GM12864 (cell line): ENCODE measurements around the gene NANS.
"Not testable (repeated sequence)": the region's sequence is repeated elsewhere in the genome, so short reads cannot be mapped to it uniquely, and the experiment has no call there.

Experiments used
- DNase-seq: peaks from one replicate; pipeline ENCODE4 v3.0.0-alpha.2; 2011; ENCODE audit warnings: low read depth
- H3K4me3 ChIP-seq: 2 replicates; pipeline ENCODE4 v1.5.1; 2011; ENCODE audit warnings: mild to moderate bottlenecking, low read depth, low read length, control low read depth
- TF ChIP-seq, protein P1 (sequence below): IDR thresholded peaks from 2 replicates; pipeline ENCODE4 v1.5.1; 2011; ENCODE audit warnings: low read depth, mild to moderate bottlenecking, moderate library complexity, low read length, control low read depth, inconsistent platforms; ENCODE audit errors: missing control alignments

Gene NANS

DNA sequence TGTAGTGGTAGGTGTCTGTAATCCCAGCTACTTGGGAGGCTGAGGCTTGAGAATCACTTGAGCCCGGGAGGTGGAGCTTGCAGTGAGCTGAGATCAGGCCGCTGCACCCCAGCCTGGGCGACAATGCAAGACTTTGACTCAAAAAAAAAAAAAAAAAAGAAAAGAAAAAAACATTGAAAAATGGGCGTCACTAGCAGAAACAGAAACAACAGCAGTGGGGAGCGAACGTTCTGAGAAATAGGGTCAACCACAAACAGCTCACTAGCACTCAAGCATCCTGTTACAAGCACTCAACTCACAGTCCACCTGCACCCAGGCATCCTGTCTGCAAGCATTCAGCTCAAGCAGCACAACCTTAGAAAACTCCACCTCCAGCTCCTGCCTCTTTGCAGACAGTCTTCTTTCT, 45.3 kb downstream of the NANS start:
- H3K4me3 ChIP-seq, result peak overlapping the region; percentile 13; the same call in 1 of the 2 replicates
- TF ChIP-seq, protein P1, sequence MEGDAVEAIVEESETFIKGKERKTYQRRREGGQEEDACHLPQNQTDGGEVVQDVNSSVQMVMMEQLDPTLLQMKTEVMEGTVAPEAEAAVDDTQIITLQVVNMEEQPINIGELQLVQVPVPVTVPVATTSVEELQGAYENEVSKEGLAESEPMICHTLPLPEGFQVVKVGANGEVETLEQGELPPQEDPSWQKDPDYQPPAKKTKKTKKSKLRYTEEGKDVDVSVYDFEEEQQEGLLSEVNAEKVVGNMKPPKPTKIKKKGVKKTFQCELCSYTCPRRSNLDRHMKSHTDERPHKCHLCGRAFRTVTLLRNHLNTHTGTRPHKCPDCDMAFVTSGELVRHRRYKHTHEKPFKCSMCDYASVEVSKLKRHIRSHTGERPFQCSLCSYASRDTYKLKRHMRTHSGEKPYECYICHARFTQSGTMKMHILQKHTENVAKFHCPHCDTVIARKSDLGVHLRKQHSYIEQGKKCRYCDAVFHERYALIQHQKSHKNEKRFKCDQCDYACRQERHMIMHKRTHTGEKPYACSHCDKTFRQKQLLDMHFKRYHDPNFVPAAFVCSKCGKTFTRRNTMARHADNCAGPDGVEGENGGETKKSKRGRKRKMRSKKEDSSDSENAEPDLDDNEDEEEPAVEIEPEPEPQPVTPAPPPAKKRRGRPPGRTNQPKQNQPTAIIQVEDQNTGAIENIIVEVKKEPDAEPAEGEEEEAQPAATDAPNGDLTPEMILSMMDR, result no peak
- DNase-seq, result peak; percentile 99

DNA sequence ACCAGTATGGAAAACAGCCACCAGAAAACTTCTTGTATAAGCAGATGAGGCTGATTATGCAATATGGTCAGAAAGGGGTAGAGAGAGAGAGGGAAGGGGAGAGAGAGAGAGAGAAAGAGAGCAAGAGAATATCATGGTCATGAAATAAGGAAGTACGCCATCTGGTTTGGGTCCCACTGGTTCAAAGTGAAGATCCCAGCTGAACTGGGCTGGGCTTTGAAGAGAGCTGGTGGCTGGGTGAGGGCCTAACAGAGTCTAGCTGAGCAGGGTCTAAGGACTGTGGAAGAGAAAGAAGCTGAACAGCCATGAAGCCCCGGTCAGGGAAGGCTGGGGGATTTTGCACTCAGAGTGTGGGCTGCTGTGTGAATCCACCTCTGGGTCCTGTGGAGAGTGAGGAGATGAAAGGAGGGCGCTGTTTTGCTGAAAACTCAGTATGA, 47.9 kb downstream of the NANS start:
- TF ChIP-seq, protein P1, result peak; percentile 27
- DNase-seq, result no peak
- H3K4me3 ChIP-seq, result no peak overlapping the region

DNA sequence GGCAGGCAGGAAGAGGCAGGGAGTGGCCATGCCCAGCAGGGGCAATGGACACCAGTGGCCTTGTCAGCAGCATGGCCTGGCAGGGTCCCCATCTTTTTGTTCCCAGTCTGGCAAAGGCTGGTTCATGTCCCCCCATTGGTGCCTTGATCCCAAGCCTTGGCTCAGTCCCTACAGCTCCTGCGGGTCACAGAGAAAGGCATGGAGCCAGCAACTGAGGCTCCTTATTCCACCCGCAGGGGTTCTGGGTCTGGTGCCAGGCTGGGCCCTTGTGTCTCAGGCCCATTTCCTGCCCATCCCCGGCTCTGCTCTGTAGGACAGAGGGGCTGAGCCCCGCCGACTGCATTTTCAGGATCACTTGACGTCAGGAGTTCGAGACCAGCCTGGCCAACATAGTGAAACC, 48.5 kb downstream of the NANS start:
- H3K4me3 ChIP-seq, result no peak overlapping the region

DNA sequence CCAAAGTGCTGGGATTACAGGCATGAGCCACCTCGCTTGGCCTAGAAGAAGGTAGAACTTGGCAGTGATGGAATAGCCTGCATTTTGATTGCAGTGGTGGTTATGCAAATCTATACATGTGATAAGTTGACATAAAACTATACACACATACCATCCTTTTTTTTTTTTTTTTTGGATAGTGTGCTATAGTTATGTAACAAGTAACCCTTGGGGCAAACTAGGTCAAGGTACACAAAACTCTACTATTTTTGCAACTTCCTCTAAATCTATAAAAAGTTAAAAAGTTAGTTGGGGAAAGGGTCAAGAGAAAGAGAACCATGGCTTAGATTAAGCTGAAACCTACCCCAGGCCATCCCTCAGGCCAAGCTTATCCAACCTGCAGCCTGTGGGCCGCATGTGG, 51.4 kb downstream of the NANS start:
- no peak overlapping the region for H3K4me3 ChIP-seq
- no peak for DNase-seq
- TF ChIP-seq, protein P1, result no peak

More for the DNA sequence above, 48.5 kb downstream of the NANS start:
- TF ChIP-seq, protein P1, result no peak
- DNase-seq, result no peak

DNA sequence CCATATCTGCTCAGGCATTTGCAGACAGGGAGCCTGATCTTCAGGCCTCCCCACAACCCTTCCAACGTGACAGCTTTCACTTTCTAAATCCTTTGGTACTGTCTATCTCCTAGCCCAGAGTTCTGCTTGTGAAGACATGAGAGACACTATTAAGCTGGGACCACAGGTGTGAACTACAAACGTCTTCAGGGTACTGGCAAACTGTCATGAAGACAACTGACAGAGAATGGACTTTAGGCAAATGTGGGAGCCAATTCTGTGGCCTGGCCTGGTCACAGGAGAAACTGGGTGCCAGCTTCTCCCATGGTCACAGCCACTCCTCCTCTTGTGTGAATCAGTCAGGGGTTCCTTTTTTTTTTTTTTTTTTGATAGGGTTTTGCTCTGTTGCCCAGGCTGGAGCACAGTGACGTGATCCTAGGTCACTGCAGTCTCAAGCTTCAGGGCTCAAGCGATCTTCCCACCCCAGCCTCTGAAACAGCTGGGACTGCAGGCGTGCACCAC, 52.0 kb downstream of the NANS start:
- no peak overlapping the region for H3K4me3 ChIP-seq
- DNase-seq, result peak; percentile 77
- TF ChIP-seq, protein P1, result no peak

DNA sequence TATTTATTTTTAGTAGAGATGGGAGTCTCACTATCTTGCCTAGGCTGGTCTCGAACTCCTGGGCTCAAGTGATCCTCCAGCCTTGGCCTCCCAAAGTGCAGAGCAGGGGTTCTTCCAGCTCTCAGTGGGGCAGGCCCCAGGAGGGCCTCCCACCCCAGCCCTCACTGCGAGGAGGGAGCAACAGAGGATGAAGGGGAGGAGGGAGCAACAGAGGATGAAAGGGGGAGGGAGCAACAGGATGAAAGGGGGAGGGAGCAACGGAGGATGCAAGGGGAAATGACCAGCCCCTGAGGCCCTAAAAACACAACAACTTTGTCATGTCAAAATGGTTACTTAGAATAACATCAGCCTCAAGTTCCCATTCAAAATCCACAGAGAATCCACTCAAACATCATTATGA, 52.5 kb downstream of the NANS start:
- TF ChIP-seq, protein P1, result no peak
- H3K4me3 ChIP-seq, result no peak overlapping the region
- no peak for DNase-seq

DNA sequence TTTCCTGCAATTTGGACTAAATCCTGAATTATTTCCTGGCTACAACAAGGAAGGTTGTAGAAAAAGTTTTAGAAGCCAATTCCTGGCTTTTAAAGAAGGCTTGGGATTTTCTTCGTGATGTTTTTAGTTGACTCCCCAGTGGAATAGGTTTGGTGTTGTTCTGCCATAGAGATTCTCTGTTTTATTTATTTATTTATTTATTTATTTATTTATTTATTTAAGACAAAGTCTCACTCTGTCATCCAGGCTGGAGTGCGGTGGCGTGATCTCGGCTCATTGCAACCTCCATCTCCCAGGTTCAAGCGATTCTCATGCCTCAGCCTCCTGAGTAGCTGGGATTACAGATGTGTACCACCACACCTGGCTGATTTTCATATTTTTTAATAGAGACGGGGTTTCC, 60.6 kb downstream of the NANS start:
- DNase-seq, H3K4me3 ChIP-seq: not testable (repeated sequence)
